ENCODE measurements around the gene SP3.

- TF ChIP-seq POLR2A (IDR thresholded peaks at IDR 0.05) (no peak), CTCF (IDR thresholded peaks at IDR 0.05) (no peak), POLR2AphosphoS5 (IDR thresholded peaks at IDR 0.05) (no peak), EP300 (IDR thresholded peaks at IDR 0.05) (no peak)
Observed at GRCh38 chr2:173938700-173939384, 26.3 kb downstream of the SP3 start.
